NK-92 (cell line): ENCODE data around the gene COL2A1.

Experiments
- DNase-seq: peaks from one replicate; lab custom pipeline; 2025; ENCODE audit not compliant: unreplicated experiment; lab: John Stamatoyannopoulos, UW

The COL2A1 gene

GRCh38 chr12:48004053-48004941 is at the start of gene COL2A1:
COL2A1 (minus strand) TSS chr12:48004476; CDS start chr12:48004321, 155 bp downstream.
- no peak for DNase-seq

GRCh38 chr12:48053883-48054282 is 49.6 kb upstream of the COL2A1 start:
- DNase-seq: no peak

GRCh38 chr12:48053122-48053521 is 48.8 kb upstream of the COL2A1 start:
- DNase-seq: no peak

GRCh38 chr12:48051681-48052080 is 47.4 kb upstream of the COL2A1 start:
- DNase-seq: no peak

GRCh38 chr12:48050174-48050573 is 45.9 kb upstream of the COL2A1 start:
- no peak for DNase-seq

GRCh38 chr12:48045965-48046518 is 41.8 kb upstream of the COL2A1 start:
- no peak for DNase-seq

GRCh38 chr12:48045061-48045846 is 41.0 kb upstream of the COL2A1 start:
- DNase-seq: no peak

GRCh38 chr12:48044396-48044795 is 40.1 kb upstream of the COL2A1 start:
- DNase-seq: no peak

GRCh38 chr12:48043771-48044170 is 39.5 kb upstream of the COL2A1 start:
- DNase-seq: no peak

GRCh38 chr12:48041591-48042423 is 37.5 kb upstream of the COL2A1 start:
- DNase-seq: no peak

GRCh38 chr12:48040354-48040753 is 36.1 kb upstream of the COL2A1 start:
- no peak for DNase-seq

GRCh38 chr12:48039151-48039550 is 34.9 kb upstream of the COL2A1 start:
- no peak for DNase-seq

- DNase-seq: no peak
Measured at GRCh38 chr12:48038085-48038484, 33.8 kb upstream of the COL2A1 start.

- no peak for DNase-seq
Measured at GRCh38 chr12:48037267-48037915, 33.1 kb upstream of the COL2A1 start.

GRCh38 chr12:48036818-48037217 is 32.5 kb upstream of the COL2A1 start:
- DNase-seq: no peak

GRCh38 chr12:48034835-48035805 is 30.8 kb upstream of the COL2A1 start:
- DNase-seq: no peak

GRCh38 chr12:48033451-48033850 is 29.2 kb upstream of the COL2A1 start:
- DNase-seq: no peak

- DNase-seq: no peak
Measured at GRCh38 chr12:48032597-48032996, 28.3 kb upstream of the COL2A1 start.
